GM18499 (cell line): ENCODE data around the gene LARP4B.

Experiments used
- ATAC-seq: cut with Tn5 transposase; IDR thresholded peaks from one replicate; pipeline ENCODE4 v1.9.1; 2021; ENCODE audit warnings: moderate number of reproducible peaks; ENCODE audit not compliant: insufficient read depth, unreplicated experiment

LARP4B gene

DNA sequence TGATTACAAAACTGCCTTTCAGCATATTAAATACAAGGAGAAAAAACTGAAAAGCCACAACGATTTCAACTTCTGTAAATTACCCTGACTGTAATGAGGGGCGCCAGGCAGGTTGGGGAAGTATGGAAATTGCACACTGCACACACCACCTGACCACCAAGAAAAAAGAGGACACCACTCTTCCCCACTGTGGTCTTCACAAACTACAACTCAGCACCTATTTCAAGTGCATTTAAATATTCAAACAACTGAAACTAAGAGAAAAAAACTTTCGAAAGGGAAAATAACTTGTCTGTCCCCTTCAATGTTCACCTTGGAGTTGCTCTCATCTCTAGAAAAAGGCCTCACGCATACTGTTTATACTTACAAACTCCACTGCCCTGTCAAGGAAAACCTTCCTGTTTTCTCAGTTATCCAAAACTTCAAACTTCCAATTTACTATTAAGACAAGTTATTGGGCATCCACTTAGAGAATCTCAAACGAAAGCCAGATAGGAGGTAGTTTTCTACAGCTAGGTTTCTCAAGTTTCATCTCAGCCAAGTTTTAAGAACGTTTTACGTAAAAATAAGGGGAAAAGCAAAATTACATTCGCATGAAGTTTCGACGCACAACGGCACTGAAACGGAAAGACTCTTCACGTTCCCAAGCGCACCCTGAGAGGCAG, 1.4 kb downstream of the LARP4B start:
- no peak for ATAC-seq

DNA sequence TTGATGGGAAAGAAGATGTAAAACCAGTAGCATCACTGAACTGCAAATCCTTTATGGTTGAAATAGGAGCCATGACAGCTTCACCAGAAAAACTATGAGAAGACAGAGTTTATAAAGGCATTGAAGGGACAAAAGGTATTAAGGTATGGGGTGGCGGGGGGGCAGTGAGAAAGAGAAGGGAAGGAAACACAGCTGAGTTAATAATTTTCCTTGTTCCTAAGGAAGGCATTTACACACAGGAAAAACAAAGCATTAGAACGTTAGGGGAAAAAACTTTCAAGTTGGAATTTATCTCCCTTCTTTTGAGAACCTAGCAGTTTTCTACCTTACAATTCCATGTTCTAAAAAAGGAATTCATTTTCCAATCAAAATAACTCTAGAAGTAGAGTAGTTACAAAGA, 4.4 kb downstream of the LARP4B start:
- ATAC-seq: no peak

DNA sequence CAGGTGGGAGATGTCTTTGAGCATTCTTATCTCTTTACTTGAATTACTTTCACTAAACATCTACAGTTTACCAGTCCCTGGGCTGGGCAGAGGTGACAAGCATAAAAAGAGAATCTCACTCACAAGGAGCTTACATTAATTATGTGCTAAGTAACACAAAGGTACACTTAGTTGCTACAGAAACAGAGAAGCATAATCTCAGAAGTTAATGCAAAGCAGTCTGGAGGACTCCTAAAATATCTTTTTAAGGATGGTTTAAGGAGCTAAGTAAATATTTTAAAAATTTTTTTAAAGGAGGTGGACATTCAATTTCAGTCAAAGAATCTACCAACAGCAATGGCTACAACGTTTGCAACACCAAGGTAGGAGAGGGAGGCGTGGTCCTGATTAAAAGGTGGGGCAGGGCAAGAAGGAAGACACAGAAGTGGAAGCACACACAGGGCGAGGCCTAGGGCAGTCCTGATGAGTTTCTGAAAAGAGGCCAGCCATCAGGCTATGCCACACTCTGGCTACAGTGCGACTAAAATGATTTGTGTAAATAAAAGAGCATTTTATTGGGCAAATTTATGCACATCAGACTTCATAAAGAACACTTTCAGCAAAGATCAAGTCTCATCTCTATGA, 5.3 kb downstream of the LARP4B start:
- no peak for ATAC-seq

DNA sequence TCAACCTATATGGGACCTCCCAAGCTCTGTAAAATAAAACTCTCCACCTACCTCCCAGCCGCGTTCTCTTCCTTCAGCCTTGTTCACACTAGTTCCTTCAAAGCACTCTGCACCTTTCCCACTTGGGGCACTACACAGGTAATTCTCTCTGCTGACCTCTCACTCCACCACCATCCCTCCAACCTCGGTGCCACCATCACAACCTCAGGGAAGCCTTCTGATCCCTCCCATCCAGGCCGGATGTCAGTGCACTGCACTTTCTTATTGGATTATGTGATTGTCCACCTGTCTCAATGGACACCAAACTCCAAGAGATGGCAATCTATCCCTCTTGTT, 7.0 kb downstream of the LARP4B start:
- ATAC-seq: no peak

DNA sequence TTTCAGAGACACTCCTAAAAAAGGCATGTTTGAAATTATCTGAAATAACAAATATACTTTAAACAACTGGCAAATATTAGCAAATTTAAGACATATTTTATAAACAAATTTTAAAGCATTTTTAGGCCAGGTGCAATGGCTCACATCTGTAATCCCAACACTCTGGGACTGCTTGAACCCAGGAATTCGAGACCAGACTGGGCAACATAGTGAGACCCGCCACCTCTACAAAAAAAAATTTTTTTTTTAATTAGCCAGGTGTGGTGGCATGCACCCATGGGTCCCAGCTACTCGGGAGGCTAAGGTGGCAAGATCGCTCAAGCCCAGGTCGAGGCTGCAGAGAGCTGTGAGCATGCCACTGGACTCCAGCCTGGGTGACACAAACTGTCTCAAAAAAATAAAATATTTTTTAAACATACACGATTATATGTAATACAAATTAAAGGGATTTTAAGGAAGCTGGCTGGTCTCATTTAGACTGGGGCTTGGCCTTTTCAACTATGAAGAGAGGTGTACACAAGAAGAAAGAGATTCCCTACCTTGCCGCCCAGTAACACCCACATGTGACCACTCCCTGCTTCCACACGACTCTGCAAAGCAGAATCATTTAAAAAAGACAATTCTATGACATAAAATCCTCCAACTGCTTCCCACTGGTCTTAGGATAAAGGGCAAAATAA, 7.5 kb downstream of the LARP4B start:
- no peak for ATAC-seq

DNA sequence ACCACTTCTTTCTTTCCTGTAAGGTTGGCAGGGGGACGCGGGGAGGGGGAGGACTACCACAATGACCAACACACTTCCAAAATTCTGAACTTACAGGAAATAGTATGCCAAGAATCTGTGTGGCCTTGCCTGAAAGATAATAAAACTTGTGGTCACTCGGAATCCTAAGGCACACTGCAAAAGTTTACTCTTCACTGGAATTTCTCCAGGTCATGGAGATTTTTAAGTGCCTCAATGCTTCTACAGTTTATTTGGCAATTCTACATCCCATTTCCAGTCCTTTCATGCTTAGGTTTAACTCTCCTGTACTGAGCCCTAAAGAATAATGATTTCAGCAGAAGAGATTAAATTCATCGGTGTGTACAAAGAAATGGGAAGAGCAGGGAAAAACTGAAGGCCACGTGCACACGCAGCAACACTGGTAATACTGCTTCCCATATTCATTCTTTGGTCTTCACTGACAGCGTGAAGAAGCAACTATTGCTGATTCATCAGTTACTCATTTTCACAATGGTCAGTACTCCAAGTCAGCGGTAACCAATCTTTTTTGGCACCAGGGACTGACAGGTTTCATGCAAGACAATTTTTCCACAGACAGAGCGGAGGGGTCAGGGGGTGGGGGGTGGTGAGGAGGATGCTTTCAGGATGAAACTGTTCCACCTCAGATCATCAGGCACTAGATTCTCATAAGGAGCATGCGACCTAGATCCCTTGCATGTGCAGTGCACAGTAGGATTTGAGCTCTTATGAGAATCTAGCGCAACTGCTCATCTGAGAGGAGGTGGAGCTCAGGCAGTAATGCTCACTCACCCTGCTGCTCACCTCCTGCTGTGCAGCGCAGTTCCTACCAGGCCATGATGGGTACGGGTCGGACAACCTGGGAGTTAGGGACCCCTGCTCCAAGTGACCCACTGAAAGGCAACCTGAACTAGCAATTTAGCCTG, 9.8 kb downstream of the LARP4B start:
- no peak for ATAC-seq

DNA sequence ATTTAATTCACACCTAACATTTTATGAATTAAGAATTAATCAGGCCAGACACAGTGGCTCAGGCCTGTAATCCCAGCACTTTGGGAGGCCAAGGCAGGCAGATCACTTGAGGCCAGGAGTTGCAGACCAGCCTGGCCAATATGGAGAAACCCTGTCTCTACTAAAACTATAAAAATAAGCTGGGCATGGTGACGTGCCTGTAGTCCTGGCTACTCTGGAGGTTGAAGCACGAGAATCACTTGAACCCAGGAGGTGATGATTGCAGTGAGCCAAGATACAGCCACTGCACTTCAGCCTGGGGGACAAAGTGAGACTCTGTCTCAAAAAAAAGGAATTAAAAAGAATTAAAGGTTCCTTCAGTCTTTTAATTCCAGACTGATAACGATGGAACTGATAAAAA, 11.1 kb downstream of the LARP4B start:
- no peak for ATAC-seq

DNA sequence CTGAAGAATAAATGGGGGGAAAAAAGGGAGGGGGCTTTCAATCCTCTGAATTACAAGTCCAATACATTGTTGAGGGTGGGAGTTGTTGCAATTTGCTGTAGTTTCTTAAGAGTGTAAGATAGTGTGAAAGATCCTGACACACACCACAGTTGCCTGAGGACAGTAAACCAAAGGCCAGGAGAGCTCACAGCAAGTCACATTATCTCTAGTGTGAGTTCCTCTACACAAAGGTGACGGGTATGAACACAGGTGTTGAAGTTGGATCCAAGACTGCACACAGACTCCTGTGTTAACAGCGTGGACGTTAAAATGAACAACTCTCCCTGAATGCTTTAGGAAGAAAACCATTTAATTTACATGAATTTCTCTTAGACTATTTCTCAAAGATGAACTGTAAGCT, 12.0 kb downstream of the LARP4B start:
- ATAC-seq: no peak

DNA sequence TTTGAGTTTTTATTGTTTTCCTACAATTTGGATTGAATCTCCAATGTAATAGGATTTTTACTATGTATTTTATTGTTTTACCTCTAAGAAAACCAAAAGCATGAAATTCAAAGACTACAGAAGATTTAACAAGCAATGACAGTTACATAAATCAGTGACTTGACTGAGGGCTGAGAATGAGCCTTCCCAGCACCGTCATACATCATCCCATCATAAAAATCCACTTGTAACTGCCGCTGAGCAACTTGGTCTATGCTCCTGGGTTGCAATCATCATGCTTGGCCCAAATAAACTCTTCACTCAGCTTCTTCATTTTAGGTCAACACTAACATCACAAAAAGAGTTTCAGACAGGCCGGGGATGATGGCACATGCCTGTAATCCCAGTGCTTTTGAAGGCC, 13.5 kb downstream of the LARP4B start:
- ATAC-seq: no peak

DNA sequence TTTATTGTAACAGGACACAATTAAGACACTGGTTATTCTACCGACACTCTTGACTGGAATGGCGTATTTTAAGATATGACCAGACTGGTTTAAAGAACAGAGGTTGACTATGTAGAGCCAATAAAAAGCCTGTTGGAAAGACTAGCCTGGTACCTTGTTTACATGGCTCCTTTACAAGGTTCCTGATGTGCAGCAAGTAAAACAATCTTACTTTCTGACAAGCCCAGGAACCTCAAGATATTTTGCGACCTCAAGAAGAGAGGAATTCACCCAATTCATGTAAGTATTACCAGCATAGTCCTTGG, 14.1 kb downstream of the LARP4B start:
- no peak for ATAC-seq

DNA sequence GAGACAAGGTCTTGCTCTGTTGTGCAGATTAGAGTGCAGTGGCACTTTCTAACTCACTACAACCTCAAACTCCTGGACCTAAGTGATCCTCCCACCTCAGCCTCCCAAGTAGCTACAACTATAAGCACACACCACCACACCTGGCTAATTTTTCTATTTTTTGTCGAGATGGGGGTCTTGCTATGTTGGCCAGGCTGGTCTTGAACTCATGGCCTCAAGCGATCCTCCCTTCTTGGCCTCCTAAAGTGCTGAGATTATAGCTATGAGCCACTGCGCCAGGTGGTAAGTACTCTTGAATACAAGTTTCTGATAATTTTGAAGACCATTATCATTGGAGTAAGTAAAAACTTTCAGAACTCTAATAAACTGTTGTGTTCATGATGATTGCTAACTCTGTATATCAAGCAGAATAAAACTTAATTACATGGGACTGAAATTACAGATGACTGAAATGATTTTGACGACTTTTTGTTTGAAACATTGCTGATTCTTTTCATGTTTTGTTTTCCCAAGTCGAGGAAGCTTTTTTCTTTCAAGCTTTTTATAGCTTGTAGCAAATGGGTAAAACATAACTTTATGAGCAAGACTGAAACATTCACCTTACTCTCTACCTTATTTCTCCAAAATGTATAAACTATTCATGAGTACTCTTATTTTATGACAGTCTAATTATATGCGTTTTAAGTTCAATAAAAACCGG, 14.6 kb downstream of the LARP4B start:
- ATAC-seq: no peak

DNA sequence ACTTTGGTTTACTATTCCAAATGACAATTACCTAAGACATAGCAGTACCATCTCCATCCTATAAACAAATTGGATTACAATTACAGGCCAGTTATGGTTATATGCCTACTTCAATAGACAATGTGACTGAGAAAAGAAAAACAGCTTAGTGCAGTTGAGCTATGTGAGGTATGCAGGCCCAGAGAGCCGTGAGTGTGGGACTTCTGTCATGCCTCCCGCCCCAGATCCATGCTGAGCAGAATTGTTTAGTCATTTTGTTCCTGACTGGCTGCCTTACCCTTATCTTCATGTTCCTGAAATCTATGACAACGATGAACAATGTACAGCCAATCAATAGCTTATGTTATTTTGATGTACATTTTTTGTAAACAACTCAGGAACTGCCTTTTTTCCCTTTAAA, 21.7 kb downstream of the LARP4B start:
- no peak for ATAC-seq

DNA sequence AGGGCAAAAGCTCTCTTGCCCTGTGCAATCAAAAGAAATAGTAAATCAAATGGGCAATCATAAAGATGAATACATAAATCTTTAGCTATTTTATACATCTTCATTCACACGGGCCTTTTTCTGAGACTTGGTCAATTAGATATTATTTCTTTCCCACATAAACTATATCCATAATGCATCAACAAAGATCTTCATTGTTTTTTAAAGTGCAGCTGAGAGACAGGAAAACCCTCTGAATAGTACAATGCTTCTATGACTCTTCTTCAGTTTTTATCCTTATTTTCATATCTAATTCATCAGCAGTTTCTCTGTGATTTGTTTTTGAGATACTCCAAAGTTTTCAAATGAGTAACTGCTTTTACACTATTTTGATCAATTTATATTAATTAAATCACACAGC, 25.5 kb downstream of the LARP4B start:
- no peak for ATAC-seq

DNA sequence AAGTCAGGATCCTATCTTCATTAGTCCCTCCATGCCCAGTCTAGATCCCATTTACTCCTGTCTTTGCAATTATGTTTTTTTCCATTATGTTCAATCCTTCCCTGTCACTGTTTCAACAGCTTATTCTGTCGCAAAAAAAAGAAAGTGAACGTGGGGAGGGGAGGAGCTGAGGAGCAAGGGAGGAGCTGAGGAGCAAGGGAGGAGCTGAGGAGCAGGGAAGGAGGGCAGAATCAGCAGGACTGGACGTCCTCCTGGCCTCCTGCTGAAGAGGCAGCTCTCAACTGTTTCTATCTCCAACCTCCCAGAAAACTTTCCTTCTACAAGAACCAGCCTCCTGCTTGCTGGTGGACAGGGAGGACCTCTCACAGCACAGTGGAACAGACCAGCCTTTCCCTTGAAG, 26.0 kb downstream of the LARP4B start:
- ATAC-seq: no peak

DNA sequence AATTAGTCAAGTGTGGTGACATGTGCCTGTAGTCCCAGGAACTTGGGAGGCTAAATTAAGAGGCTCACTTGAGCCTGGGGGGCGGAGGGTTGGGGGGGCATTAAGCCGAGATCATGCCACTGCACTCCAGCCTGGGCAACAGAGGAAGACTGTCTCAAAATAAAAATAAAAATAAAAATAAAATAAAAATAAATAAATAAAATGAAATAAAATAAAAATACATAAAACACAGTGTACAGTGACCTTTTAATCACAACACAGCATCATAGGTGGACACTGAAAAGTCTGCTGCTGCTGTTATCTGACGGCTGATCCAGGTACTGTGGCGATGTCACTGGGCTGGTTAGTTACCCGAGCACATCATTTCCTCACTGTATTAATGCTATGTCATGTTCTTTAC, 27.1 kb downstream of the LARP4B start:
- no peak for ATAC-seq

DNA sequence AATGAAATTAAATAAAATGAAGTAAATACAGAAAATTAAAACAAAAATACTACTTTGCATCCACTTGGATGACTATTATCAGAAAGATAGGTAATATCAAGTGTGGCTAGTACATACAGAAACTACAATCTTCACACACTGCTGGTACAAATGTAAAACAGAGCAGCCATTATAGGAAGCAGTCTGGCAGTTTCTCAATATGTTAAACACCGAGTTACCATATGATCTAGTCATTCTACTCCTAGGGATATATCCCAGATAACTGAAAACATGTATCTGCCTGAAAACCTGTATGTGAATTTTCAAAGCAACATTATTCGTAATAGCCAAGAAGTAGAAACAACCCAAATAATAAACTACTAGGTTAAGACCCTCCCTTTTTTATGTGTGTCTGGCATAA, 33.4 kb downstream of the LARP4B start:
- no peak for ATAC-seq

DNA sequence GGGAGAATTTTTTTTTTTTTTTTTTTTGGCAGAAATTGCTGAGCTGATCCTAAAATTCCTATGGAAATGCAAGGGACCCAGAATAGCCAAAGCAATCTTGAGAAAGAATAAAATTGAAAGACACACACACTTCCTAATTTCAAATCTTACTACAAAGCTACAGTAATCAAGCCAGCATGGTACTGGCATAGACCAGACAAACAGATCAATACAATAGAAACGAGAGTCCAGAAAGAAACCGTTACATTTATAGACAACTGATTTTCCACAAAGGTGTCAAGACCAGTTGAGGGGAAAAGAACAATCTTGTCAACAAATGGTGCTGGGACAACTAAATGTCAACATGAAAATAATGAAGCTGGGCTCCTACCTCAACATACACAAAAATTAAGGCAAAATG, 34.5 kb downstream of the LARP4B start:
- no peak for ATAC-seq

DNA sequence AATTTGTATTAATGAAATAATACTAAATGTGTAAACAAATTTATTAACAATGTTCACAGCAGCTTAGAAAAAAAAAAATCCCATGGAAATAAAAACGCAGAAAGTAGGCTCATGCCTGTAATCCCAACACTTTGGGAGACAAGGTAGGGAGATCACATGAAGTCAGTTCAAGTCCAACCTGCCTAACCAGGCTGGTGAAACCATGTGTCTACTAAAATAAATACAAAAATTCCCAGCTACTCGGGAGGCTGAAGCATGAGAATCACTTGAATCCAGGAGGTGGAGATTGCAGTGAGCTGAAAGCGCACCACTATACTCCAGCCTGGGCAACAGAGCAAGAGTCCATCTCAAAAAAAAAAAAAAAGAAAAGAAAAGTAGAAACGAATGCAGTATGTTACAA, 36.2 kb downstream of the LARP4B start:
- no peak for ATAC-seq

DNA sequence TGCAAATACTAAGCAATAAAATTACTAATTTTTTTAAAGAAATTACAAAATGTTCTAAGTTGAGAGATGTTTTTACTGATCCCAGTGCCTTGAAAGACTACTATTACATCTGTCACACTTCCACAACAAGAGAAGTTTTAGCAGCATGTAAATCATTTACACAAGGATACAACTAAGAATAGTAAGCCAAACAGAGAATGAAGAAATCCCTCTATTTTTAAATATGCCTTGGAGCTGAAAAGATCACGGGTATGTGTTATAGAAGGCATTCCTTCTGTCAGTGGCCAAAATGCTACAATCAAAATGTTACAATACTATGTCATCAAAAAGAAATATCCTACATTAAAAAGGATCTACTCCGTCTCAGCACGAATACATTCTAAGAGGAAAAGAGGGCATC, 52.6 kb downstream of the LARP4B start:
- no peak for ATAC-seq

DNA sequence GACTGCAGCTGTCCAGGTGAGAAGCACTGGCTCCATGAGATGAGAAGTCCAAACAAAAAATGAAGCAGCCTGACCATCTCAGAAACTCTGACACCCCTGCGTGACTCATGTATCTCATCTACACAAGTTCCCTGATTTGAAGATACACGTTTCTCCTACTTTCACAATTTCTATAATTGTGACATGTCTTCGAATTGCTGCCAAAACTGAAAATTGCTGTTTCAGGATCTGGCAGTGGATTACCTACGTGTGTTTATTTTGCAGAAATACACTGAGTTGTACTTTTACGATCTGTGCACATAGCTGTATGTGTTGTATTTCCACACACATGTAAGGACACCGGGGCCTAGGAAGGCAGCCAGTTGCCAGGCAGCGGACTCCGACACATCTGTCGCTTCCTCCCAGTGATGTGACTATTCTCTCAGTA, 53.2 kb downstream of the LARP4B start:
- no peak for ATAC-seq

DNA sequence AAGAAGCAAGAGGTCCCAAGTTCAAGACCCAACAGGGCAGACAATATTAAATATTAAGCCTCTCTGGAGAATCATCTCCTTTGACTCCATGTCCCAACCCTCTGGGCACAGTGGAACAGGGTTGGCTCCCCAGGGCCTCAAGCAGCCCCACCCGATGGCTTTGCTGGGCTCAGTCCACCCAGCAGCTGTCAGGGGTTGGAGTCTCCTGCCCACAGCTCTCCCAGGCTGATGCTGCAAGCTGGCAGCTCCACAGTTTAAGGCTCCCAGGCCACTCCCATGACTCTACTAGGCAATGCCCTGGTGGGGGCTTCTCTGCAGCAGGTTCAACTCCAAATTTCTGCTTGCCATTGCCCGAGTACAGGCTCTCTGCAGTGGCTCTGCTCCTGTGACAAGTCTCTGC, 55.1 kb downstream of the LARP4B start:
- ATAC-seq: no peak
